Right kidney (tissue), 1 donor: ENCODE results near the gene NKPD1.

Source experiments
- DNase-seq: peaks from one replicate; pipeline ENCODE4 v3.0.0-alpha.2; 2016

NKPD1 gene

GRCh38 chr19:45153339-45154063 lies 7.3 kb downstream of the NKPD1 start:
- DNase-seq = peak; percentile 76

DNA sequence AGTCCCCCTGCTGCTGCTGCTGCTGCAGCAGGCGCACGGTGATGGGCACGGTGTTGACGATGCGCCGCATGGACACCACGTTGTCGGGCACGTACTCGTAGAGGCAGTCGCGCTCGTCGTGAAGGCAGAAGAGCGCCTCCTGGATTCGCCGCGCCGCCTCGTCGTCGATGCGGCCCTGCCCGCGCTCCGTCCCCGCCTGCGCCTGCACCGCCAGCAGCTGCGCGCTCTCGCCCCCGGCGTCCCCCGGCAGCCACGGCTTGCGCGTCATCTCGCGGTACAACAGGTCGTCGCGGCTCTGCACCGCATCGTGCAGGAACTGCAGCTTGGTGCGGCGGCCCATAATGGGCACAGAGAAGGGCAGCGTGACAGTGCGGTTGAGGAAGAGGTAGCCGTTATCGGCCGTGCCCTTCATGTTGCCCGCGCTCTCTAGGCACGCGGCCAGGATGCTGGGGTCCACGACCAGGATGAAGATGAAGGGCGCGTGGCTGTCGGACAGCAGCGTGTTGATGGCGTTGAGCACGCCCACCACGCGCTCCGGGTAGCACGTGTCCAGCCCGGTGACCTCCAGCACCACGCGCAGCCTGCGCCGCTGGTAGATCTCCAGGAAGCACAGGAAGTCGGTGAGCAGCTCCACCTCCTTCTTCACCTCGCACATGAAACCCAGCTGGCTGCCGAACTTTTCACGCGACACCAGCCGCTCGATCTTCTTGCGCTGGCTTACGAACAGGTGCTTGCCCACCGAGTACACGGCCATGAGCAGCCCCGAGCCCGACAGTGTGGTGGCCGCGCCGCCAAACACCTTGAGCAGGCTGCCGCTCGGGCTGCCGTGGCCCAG lies 8.1 kb downstream of the NKPD1 start:
- peak; percentile 69 for DNase-seq

GRCh38 chr19:45151821-45152503 lies 8.8 kb downstream of the NKPD1 start:
- DNase-seq = no peak

GRCh38 chr19:45151320-45151719 lies 9.5 kb downstream of the NKPD1 start:
- DNase-seq = no peak

GRCh38 chr19:45150751-45151281 lies 10.0 kb downstream of the NKPD1 start:
- no peak for DNase-seq

GRCh38 chr19:45150180-45150579 lies 10.6 kb downstream of the NKPD1 start:
- no peak for DNase-seq

DNA sequence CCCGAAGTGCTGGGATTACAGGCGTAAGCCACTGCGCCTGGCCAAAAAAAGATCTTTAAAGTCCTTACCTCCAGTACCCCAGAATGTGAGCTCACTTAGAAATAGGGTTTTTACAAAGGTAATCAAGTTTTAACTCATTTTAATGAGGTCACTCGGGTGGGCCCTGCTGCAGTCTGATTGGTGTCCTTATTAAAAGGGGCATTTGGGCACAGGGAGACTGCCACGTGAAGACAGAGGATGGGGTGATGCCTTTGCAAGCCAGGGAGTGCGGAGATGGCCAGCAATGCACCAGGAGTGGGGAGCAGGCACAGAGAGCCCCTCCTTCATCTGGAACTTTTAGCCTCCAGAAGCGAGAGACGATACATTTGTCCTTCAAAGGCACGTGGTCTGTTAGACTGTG lies 11.7 kb downstream of the NKPD1 start:
- no peak for DNase-seq

GRCh38 chr19:45147835-45148676 lies 12.7 kb downstream of the NKPD1 start:
- DNase-seq = no peak

GRCh38 chr19:45146741-45147205 lies 14.0 kb downstream of the NKPD1 start:
- DNase-seq = no peak

DNA sequence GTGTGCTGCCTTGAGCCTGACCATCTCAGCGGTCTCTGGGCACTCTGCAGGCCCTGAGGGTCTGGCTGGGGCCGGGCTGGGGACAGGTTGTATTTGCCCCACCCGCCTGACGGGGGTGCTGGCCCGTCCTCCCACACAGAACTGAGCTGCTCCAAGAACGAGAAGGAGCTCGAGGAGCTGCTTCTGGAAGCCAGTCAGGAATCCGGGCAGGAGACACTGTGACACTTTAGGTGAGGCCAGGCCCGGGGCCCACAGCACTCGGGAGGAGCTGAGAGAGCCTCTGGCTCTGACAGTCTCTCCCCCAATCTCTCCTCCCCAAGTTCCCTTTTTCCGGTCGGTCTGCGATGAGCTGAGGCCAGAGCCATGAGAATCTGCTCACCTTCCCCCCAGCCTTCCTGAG lies 14.5 kb downstream of the NKPD1 start:
- DNase-seq = no peak

- no peak for DNase-seq
These were observed 15.3 kb downstream of the NKPD1 start for GRCh38 chr19:45145270-45146189.

- DNase-seq = no peak
These were observed 16.1 kb downstream of the NKPD1 start for GRCh38 chr19:45144431-45145269.

DNA sequence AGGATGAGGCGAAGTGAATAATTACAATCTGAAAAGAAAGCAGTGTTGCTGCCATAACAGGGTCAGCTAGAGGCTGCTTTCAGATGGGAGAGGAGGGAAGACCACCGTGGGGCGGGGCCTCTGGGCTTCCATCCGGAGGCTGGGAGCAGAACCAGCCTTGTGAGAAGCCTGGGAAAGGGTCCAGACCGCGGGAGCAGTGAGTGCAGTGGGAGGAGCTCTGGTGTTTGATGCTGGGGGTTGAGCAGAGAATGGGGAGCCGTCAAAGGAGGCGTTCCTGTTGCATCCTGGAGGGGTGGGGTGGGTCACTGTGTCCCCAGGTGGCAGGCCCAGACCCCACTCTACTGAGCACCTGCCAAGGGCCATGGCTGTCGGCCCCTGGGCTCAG lies 18.1 kb downstream of the NKPD1 start:
- DNase-seq = no peak

GRCh38 chr19:45142016-45142725 lies 18.6 kb downstream of the NKPD1 start:
- DNase-seq = no peak

DNA sequence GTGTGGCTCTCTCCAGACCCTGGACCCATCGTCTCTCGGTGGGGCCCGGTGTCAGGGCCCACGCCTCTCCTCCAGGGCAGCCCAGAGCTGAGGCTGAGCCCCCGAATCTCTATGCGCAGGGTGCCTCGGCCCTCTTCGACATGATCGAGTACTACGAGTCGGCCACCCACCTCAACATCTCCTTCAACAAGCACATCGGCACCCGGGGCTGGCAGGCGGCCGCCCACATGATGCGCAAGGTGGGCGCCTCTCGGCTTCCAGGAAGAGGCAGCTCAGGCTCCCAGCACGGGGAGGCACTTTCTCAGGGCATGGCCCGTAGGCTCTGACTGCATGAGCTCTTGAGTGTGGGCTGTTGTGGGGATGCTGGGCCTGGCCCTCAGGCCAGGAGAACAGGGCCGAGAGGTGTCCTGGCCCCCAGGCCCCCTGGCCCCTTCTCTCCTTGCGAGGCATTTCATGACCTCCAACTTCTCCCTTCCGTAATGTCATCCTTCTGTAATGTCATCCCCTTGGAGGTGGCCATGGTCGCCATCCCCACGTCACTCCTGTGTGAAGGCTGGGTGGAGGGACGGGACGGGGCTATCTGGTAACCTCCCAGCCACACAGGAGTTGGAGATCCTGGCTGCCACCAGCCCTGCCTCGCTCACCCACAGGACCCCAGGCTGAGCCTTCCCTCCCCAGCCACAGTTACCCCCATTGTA lies 19.4 kb downstream of the NKPD1 start:
- no peak for DNase-seq

DNA sequence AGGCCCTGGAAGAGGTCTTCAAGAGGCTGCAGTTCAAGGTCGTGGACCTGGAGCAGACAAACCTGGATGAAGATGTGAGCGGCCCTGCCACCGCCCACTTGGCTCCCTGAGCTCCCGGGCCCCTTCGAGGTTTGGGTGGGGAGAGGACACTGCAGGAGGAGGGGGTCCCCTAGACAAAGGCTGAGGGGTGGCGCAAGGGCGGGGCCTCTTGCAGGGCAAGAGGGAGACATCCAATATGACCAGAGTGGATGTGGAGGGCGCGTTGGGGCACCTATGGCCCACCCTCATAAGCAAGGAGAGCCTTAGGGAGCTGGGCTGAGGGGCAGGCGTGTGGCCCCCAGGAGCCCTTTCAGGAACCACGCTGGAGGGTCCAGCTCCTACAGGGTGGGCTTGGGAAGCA lies 20.2 kb downstream of the NKPD1 start:
- no peak for DNase-seq

- DNase-seq = no peak
These were observed 20.7 kb downstream of the NKPD1 start for GRCh38 chr19:45140144-45140503.
